Mesenchymal stem cell (in vitro differentiated cells and primary cell): ENCODE data around the gene ANKMY1.

ENCODE experiments used
- DNase-seq: peaks from one replicate; pipeline ENCODE4 v3.0.0-alpha.2; 2013
- H2AFZ ChIP-seq: one replicate; pipeline ENCODE4 v1.6.1; 2013; ENCODE audit warnings: low read depth, mild to moderate bottlenecking, control low read depth, inconsistent platforms, low read length, moderate library complexity
- H2AK5ac ChIP-seq: 2 replicates; pipeline ENCODE4 v1.6.1; 2013; ENCODE audit warnings: low read length, moderate library complexity, mild to moderate bottlenecking, inconsistent platforms; ENCODE audit not compliant: severe bottlenecking
- H2BK120ac ChIP-seq: one replicate; pipeline ENCODE4 v1.6.1; 2013; ENCODE audit warnings: low read depth, mild to moderate bottlenecking, inconsistent platforms, low read length, moderate library complexity
- H2BK12ac ChIP-seq, 2 experiments: one replicate each; pipeline ENCODE4 v1.6.1; 2013; ENCODE audit warnings: inconsistent platforms in 2 of 2, low read length in 2 of 2, mild to moderate bottlenecking in 2 of 2, moderate library complexity in 2 of 2, control low read depth in 1 of 2
- H2BK15ac ChIP-seq: one replicate; pipeline ENCODE4 v1.6.1; 2013; ENCODE audit warnings: mild to moderate bottlenecking, low read depth, inconsistent platforms; ENCODE audit not compliant: poor library complexity, severe bottlenecking
- H2BK5ac ChIP-seq: 2 replicates; pipeline ENCODE4 v1.6.1; 2013; ENCODE audit warnings: low read depth, mild to moderate bottlenecking, low read length, control low read depth, inconsistent platforms; ENCODE audit not compliant: poor library complexity, severe bottlenecking
- H3K14ac ChIP-seq, 2 experiments: one replicate each; pipeline ENCODE4 v1.6.1; 2013; ENCODE audit warnings: inconsistent platforms in 2 of 2, low read length in 2 of 2, control low read depth in 1 of 2, mild to moderate bottlenecking in 1 of 2, moderate library complexity in 1 of 2
- H3K18ac ChIP-seq, 2 experiments: one replicate each; pipeline ENCODE4 v1.6.1; 2013; ENCODE audit warnings: inconsistent platforms in 2 of 2, low read length in 2 of 2, control low read depth in 1 of 2, low read depth in 1 of 2, mild to moderate bottlenecking in 1 of 2
- H3K23ac ChIP-seq, 2 experiments: one replicate each; pipeline ENCODE4 v1.6.1; 2013; ENCODE audit warnings: inconsistent platforms in 2 of 2, low read length in 2 of 2, mild to moderate bottlenecking in 2 of 2, moderate library complexity in 2 of 2, control low read depth in 1 of 2
- H3K27ac ChIP-seq: 2 replicates; pipeline ENCODE4 v1.5.1; 2013; ENCODE audit warnings: mild to moderate bottlenecking, moderate library complexity, low read length, control low read depth, inconsistent platforms; ENCODE audit not compliant: poor library complexity, severe bottlenecking
- H3K27me3 ChIP-seq, 2 experiments: 2 replicates each; pipeline versions ENCODE4 v1.6.1 to v1.7.0; 2013; ENCODE audit warnings: low read length in 2 of 2, mild to moderate bottlenecking in 2 of 2, moderate library complexity in 2 of 2, control low read depth in 1 of 2, inconsistent platforms in 1 of 2; ENCODE audit not compliant: control insufficient read depth in 1 of 2, insufficient read depth in 1 of 2
- H3K36me3 ChIP-seq, 2 experiments: 2 replicates each; pipeline versions ENCODE4 v1.6.1 to v1.7.0; 2013; ENCODE audit warnings: low read length in 2 of 2, control low read depth in 1 of 2, inconsistent platforms in 1 of 2, low read depth in 1 of 2, mild to moderate bottlenecking in 1 of 2; ENCODE audit not compliant: insufficient read depth in 2 of 2, control insufficient read depth in 1 of 2
- H3K4ac ChIP-seq, 2 experiments: one replicate each; pipeline ENCODE4 v1.6.1; 2013; ENCODE audit warnings: inconsistent platforms in 2 of 2, low read length in 2 of 2, mild to moderate bottlenecking in 2 of 2, moderate library complexity in 2 of 2, control low read depth in 1 of 2, low read depth in 1 of 2
- H3K4me1 ChIP-seq: 2 replicates; pipeline ENCODE4 v1.6.1; 2013; ENCODE audit warnings: low read depth, low read length, control low read depth; ENCODE audit not compliant: control insufficient read depth, insufficient read depth
- H3K4me2 ChIP-seq: 2 replicates; pipeline ENCODE4 v1.6.1; 2013; ENCODE audit warnings: low read length, mild to moderate bottlenecking, inconsistent platforms; ENCODE audit not compliant: poor library complexity, severe bottlenecking
- H3K4me3 ChIP-seq, 2 experiments: 2 replicates each; pipeline versions ENCODE4 v1.5.1 to v1.7.0; 2013; ENCODE audit warnings: low read length in 2 of 2, mild to moderate bottlenecking in 2 of 2, control low read depth in 1 of 2, low read depth in 1 of 2; ENCODE audit not compliant: insufficient read depth in 1 of 2
- H3K79me1 ChIP-seq: replicated peaks from 2 replicates; pipeline ENCODE4 v1.6.1; 2013; ENCODE audit warnings: mild to moderate bottlenecking, control low read depth, low read length, inconsistent platforms; ENCODE audit not compliant: poor library complexity, severe bottlenecking
- H3K9ac ChIP-seq: 2 replicates; pipeline ENCODE4 v1.7.0; 2013; ENCODE audit warnings: mild to moderate bottlenecking, low read length, moderate library complexity
- H3K9me3 ChIP-seq: 2 replicates; pipeline ENCODE4 v1.7.0; 2013; ENCODE audit warnings: mild to moderate bottlenecking, low read length; ENCODE audit not compliant: control insufficient read depth
- H4K8ac ChIP-seq: one replicate; pipeline ENCODE4 v1.6.1; 2013; ENCODE audit warnings: inconsistent platforms, mild to moderate bottlenecking, low read length, moderate library complexity
- H4K91ac ChIP-seq: one replicate; pipeline ENCODE4 v1.6.1; 2013; ENCODE audit warnings: mild to moderate bottlenecking, low read length, inconsistent platforms
- WGBS: methylation state at CpG from one replicate; pipeline ENCODE4 v1.1.7; 2013; ENCODE audit warnings: mixed read lengths; 5-methylcytosine and 5-hydroxymethylcytosine counted together
- small RNA-seq: library from polyadenylated mRNA; stranded (forward); fragments of <200 nt; extraction: miRNeasy Mini kit (QIAGEN cat#:217004); gene quantifications from one replicate; pipeline ENCODE3, GENCODE V24; 2013; ENCODE audit warnings: low read depth

ANKMY1 gene

DNA sequence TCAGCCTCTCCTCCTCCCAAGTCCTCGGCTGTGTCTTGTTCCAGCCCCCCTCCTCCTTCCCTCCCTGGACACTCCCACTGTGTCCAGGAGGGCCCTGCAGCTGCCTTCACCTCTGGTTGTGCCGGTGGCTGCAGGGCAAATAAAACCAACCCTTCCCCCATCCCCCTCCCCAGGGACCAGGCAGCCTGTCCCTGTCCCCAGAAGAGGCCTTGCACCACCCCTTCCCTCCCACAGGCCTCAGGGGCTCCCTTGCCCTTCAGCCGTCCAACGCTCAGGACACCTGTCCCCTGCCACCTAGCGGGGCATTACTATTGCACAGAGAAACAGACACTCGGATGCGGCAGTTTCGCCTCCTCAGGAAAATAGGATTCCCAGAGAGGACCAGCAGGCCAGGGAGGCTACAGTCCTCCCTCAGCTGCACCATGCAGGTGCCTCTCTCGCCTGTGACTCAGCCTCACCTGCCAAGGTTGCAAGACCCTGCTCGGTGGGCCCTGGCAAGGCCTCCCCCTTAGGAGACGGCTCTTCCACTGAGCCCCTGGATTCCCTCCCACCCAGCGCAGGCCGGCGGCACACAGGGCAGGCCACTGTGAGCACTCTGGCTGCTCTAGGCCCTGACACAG, 127.8 kb downstream of the ANKMY1 start:
- no peak overlapping the region for H2AFZ ChIP-seq
- no peak overlapping the region for H2BK120ac ChIP-seq
- no peak overlapping the region for H3K4ac ChIP-seq
- H4K91ac ChIP-seq, result no peak overlapping the region
- no peak overlapping the region for H4K8ac ChIP-seq
- no peak overlapping the region for H3K23ac ChIP-seq
- no peak overlapping the region for H3K4me3 ChIP-seq
- peaks cover 18% of the 10 kb centered on the region for H3K4me1 ChIP-seq
- no peak overlapping the region for H2BK15ac ChIP-seq
- H2BK5ac ChIP-seq, result no peak overlapping the region
- H3K18ac ChIP-seq, result no peak overlapping the region
- H2AK5ac ChIP-seq, result no peak overlapping the region
- H3K36me3 ChIP-seq, result no peaks in the 10 kb centered on the region
- H3K9me3 ChIP-seq, result peaks cover 5% of the 10 kb centered on the region
- no peak for DNase-seq
- H3K79me1 ChIP-seq, result peaks cover 2% of the 10 kb centered on the region
- WGBS, result 92% methylated on average over 14 of the region's 14 CpGs
- H3K4me2 ChIP-seq, result no peak overlapping the region
- H3K27me3 ChIP-seq, result peaks cover 0 to 12% of the 10 kb centered on the region in 2 experiments
- H3K9ac ChIP-seq, result no peak overlapping the region
- no peak overlapping the region for H2BK12ac ChIP-seq
- no peak overlapping the region for H3K27ac ChIP-seq
- no peak overlapping the region for H3K14ac ChIP-seq

Small RNA genes within 50 kb of the gene (small RNA-seq; reads per million reads assigned to genes)
- 497 reads per million, percentile 96 among the genes with 10 or more reads in this experiment for gene MIR149
